Keratinocyte (primary cell): ENCODE measurements around the gene TENT4B. TPM values are rescaled to one million over a fixed set of nuclear protein-coding genes. Genes with fewer than 3 reads are reported as not detected.

Experiments used
- DNase-seq: peaks from one replicate; pipeline ENCODE4 v3.0.0-alpha.2; 2011; ENCODE audit warnings: low read depth, missing footprints, low spot score
- FAIRE-seq: peaks from 2 replicates; lab custom pipeline; 2011; peaks lifted over from hg19 to GRCh38; lab: Jason Lieb, UNC
- H2AFZ ChIP-seq: 2 replicates; pipeline ENCODE4 v1.6.0; 2012; ENCODE audit warnings: low read length, control low read depth, inconsistent platforms; ENCODE audit not compliant: control insufficient read depth
- H3K27ac ChIP-seq: 2 replicates; pipeline ENCODE4 v1.5.1; 2011; ENCODE audit warnings: low read length; ENCODE audit not compliant: control insufficient read depth, insufficient read depth
- H3K27me3 ChIP-seq: 3 replicates; pipeline ENCODE4 v1.6.0; 2011; ENCODE audit warnings: low read length; ENCODE audit not compliant: control insufficient read depth, insufficient read depth; ENCODE audit errors: extremely low read depth
- H3K36me3 ChIP-seq, 2 experiments: 2 replicates in 1 of 2; 3 replicates in 1 of 2; pipeline ENCODE4 v1.5.1; 2011; ENCODE audit warnings: low read length in 2 of 2, mild to moderate bottlenecking in 1 of 2; ENCODE audit not compliant: control insufficient read depth in 2 of 2, insufficient read depth in 2 of 2; ENCODE audit errors: extremely low read depth in 1 of 2
- H3K4me1 ChIP-seq: 3 replicates; pipeline ENCODE4 v1.5.1; 2011; ENCODE audit warnings: low read length; ENCODE audit not compliant: control insufficient read depth, insufficient read depth; ENCODE audit errors: extremely low read depth
- H3K4me2 ChIP-seq: 3 replicates; pipeline ENCODE4 v1.6.0; 2011; ENCODE audit warnings: low read depth, low read length; ENCODE audit not compliant: control insufficient read depth, insufficient read depth; ENCODE audit errors: extremely low read depth
- H3K4me3 ChIP-seq, 3 experiments: fragments of 200-600 bp in 1 of 3; sonication (generic) in 1 of 3; 2 replicates in 2 of 3; 3 replicates in 1 of 3; pipeline ENCODE4 v1.5.1; 2011 to 2016; ENCODE audit warnings: low read length in 3 of 3, mild to moderate bottlenecking in 3 of 3, control low read depth in 2 of 3, inconsistent platforms in 1 of 3, low read depth in 1 of 3, mixed read lengths in 1 of 3, mixed run types in 1 of 3, moderate library complexity in 1 of 3; ENCODE audit not compliant: control insufficient read depth in 2 of 3, insufficient read depth in 2 of 3; ENCODE audit errors: extremely low read depth in 1 of 3
- H3K79me2 ChIP-seq: 2 replicates; pipeline ENCODE4 v1.6.0; 2012; ENCODE audit warnings: low read length; ENCODE audit not compliant: control insufficient read depth, insufficient read depth
- H3K9ac ChIP-seq: 3 replicates; pipeline ENCODE4 v1.6.0; 2011; ENCODE audit warnings: low read length; ENCODE audit not compliant: control insufficient read depth, insufficient read depth; ENCODE audit errors: extremely low read depth
- H3K9me1 ChIP-seq: 3 replicates; pipeline ENCODE4 v1.6.0; 2011; ENCODE audit warnings: low read length; ENCODE audit not compliant: control insufficient read depth, insufficient read depth; ENCODE audit errors: extremely low read depth
- H3K9me3 ChIP-seq: 2 replicates; pipeline ENCODE4 v1.5.1; 2012; ENCODE audit warnings: low read depth, low read length; ENCODE audit not compliant: control insufficient read depth
- H4K20me1 ChIP-seq: 3 replicates; pipeline ENCODE4 v1.6.0; 2011; ENCODE audit warnings: low read length; ENCODE audit not compliant: control insufficient read depth, insufficient read depth; ENCODE audit errors: extremely low read depth
- CTCF ChIP-seq, 3 experiments: IDR thresholded peaks in 1 of 3; conservative IDR thresholded peaks in 1 of 3; optimal IDR thresholded peaks in 1 of 3; 2 replicates in 2 of 3; 3 replicates in 1 of 3; pipeline versions ENCODE3 to v1.5.1; 2011; ENCODE audit warnings: low read length in 3 of 3, mild to moderate bottlenecking in 3 of 3, moderate library complexity in 2 of 3, control low read depth in 1 of 3, inconsistent platforms in 1 of 3; ENCODE audit not compliant: insufficient read depth in 2 of 3; ENCODE audit errors: extremely low read depth in 1 of 3
- EZH2 ChIP-seq: IDR thresholded peaks from one replicate; pipeline ENCODE4 v1.6.1; 2012; ENCODE audit warnings: inconsistent platforms, mild to moderate bottlenecking, low read length, moderate library complexity
- dilution Hi-C: fragments of 300-500 bp; cut with MboI; formaldehyde crosslinking; loops from one replicate; pipeline ENCODE4 v1.7.0; 2020; ENCODE audit warnings: low sequenced_read_pairs; ENCODE audit not compliant: extremely low pct_ligation_motif_present
- polyA plus RNA-seq, 5 experiments: library from polyadenylated mRNA; depleted of rRNA in 3 of 5; stranded (reverse) in 3 of 5; stranded (forward) in 1 of 5; unstranded in 1 of 5; fragments of >200 nt; gene quantifications; 1 replicate in 1 of 5; 2 replicates in 3 of 5; 3 replicates in 1 of 5; pipeline versions ENCODE4 v1.2.1 to v1.2.3, GENCODE V29; 2011 to 2012; ENCODE audit warnings: missing spikeins in 2 of 5, low read depth in 1 of 5, low replicate concordance in 1 of 5

The TENT4B gene
- polyA plus RNA-seq, 1 donor (not counting 4 experiments of a cell fraction or from before 2014, with no cell fraction given), result 14.8 TPM

- Histone ChIP-seq H3K4me1 (peaks cover 3% of the 10 kb centered on the region), H3K4me2 (no peak overlapping the region), H3K36me3 (no peaks in the 10 kb centered on the region), H3K79me2 (peaks cover 74% of the 10 kb centered on the region), H3K9ac (no peak overlapping the region), H3K27me3 (no peaks in the 10 kb centered on the region), H4K20me1 (no peaks in the 10 kb centered on the region), H3K9me1 (no peaks in the 10 kb centered on the region), H3K4me3 (no peak overlapping the region), H2AFZ (no peak overlapping the region), H3K27ac (no peak overlapping the region), H3K9me3 (no peaks in the 10 kb centered on the region)
- TF ChIP-seq EZH2, result no peak
- no peak for TF ChIP-seq CTCF (optimal IDR thresholded peaks at IDR 0.05 in 1 of 3, IDR thresholded peaks at IDR 0.05 in 1 of 3, conservative IDR thresholded peaks at IDR 0.05 in 1 of 3; ENCODE audit: extremely low read depth in 1 of 3, insufficient read depth in 2 of 3, low read length in 3 of 3)
- dilution Hi-C loops, result no loop called here
- DNase-seq, result no peak
- no peak for FAIRE-seq
Observed at GRCh38 chr16:50183316-50183715, 30.2 kb downstream of the TENT4B start.

GRCh38 chr16:50185005-50185505, 31.9 kb downstream of the TENT4B start:
- H3K79me2 ChIP-seq, result peaks cover 69% of the 10 kb centered on the region
- no peak for TF ChIP-seq CTCF (optimal IDR thresholded peaks at IDR 0.05 in 1 of 3, IDR thresholded peaks at IDR 0.05 in 1 of 3, conservative IDR thresholded peaks at IDR 0.05 in 1 of 3; ENCODE audit: extremely low read depth in 1 of 3, insufficient read depth in 2 of 3, low read length in 3 of 3)
- no peak for TF ChIP-seq EZH2
- no peak overlapping the region for H3K9ac ChIP-seq
- no peaks in the 10 kb centered on the region for H3K27me3 ChIP-seq
- no peaks in the 10 kb centered on the region for H3K9me3 ChIP-seq
- H3K36me3 ChIP-seq, result no peaks in the 10 kb centered on the region
- H3K27ac ChIP-seq, result no peak overlapping the region
- H2AFZ ChIP-seq, result no peak overlapping the region
- no peaks in the 10 kb centered on the region for H3K9me1 ChIP-seq
- no peak overlapping the region for H3K4me2 ChIP-seq
- DNase-seq (no peak), FAIRE-seq (no peak)
- dilution Hi-C loops, result no loop called here
- H3K4me3 ChIP-seq, result no peak overlapping the region
- peaks cover 6% of the 10 kb centered on the region for H3K4me1 ChIP-seq
- H4K20me1 ChIP-seq, result no peaks in the 10 kb centered on the region
